Endothelial cell of umbilical vein (primary cell): ENCODE measurements around the gene SMIM41. TPM values are rescaled to one million over a fixed set of nuclear protein-coding genes. Genes with fewer than 3 reads are reported as not detected.

Experiments used
- BruUV-seq: library from RNA; stranded (reverse); fragments of 400-500 nt; replicated peaks from 2 replicates; lab custom pipeline; 2021; lab: Mats Ljungman, UMichigan
- CTCF ChIA-PET: fragments of 300-600, 350-600 bp; sonication (Branson Sonifier 250); formaldehyde crosslinking; loops from one replicate; lab custom pipeline; 2021; ENCODE audit warnings: antibody characterized with exemption, inconsistent platforms; lab: Charles Lee
- POLR2A ChIA-PET: fragments of 300-600, 350-600 bp; sonication (Branson Sonifier 250); formaldehyde crosslinking; loops from one replicate; lab custom pipeline; 2021; ENCODE audit warnings: antibody characterized with exemption, inconsistent platforms; lab: Charles Lee
- DNase-seq: peaks from one replicate; pipeline ENCODE4 v3.0.0-alpha.2; 2011; ENCODE audit warnings: low read depth, low spot score
- FAIRE-seq: peaks from 2 replicates; lab custom pipeline; 2011; peaks lifted over from hg19 to GRCh38; lab: Jason Lieb, UNC
- H2AFZ ChIP-seq: 2 replicates; pipeline ENCODE4 v1.6.0; 2012; ENCODE audit warnings: low read depth, low read length, control low read depth, inconsistent platforms
- H3K27ac ChIP-seq: 2 replicates; pipeline ENCODE4 v1.5.1; 2011; ENCODE audit warnings: low read depth, mild to moderate bottlenecking, control low read depth, low read length, moderate library complexity; ENCODE audit not compliant: insufficient read depth
- H3K27me3 ChIP-seq, 2 experiments: 2 replicates each; pipeline versions ENCODE4 v1.6.0 to v1.6.1; 2011; ENCODE audit warnings: low read length in 2 of 2, mixed read lengths in 1 of 2; ENCODE audit not compliant: control insufficient read depth in 2 of 2, insufficient read depth in 2 of 2
- H3K36me3 ChIP-seq, 2 experiments: 2 replicates in 1 of 2; 3 replicates in 1 of 2; pipeline ENCODE4 v1.5.1; 2011; ENCODE audit warnings: low read length in 2 of 2, mild to moderate bottlenecking in 1 of 2, moderate library complexity in 1 of 2; ENCODE audit not compliant: control insufficient read depth in 2 of 2, insufficient read depth in 2 of 2; ENCODE audit errors: extremely low read depth in 1 of 2
- H3K4me1 ChIP-seq: 3 replicates; pipeline ENCODE4 v1.5.1; 2011; ENCODE audit warnings: mild to moderate bottlenecking, low read length; ENCODE audit not compliant: control insufficient read depth, insufficient read depth; ENCODE audit errors: extremely low read depth
- H3K4me2 ChIP-seq: 2 replicates; pipeline ENCODE4 v1.6.1; 2011; ENCODE audit warnings: low read length, control low read depth, mixed read lengths; ENCODE audit not compliant: insufficient read depth
- H3K4me3 ChIP-seq, 3 experiments: fragments of 200-600 bp in 1 of 3; sonication (generic), shearing (Covaris generic) in 1 of 3; replicated peaks in 1 of 3; 2 replicates each; pipeline ENCODE4 v1.5.1; 2011 to 2016; ENCODE audit warnings: control low read depth in 3 of 3, low read length in 3 of 3, mild to moderate bottlenecking in 2 of 3, inconsistent platforms in 1 of 3, low read depth in 1 of 3, moderate library complexity in 1 of 3; ENCODE audit not compliant: insufficient read depth in 1 of 3
- H3K79me2 ChIP-seq: 2 replicates; pipeline ENCODE4 v1.6.0; 2012; ENCODE audit warnings: low read length, inconsistent platforms; ENCODE audit not compliant: control insufficient read depth, insufficient read depth
- H3K9ac ChIP-seq: replicated peaks from 2 replicates; pipeline ENCODE3; 2011; ENCODE audit warnings: low read length, control low read depth; ENCODE audit not compliant: insufficient read depth; ENCODE audit errors: extremely low read depth
- H3K9me1 ChIP-seq: replicated peaks from 3 replicates; pipeline ENCODE4 v1.6.0; 2011; ENCODE audit warnings: mild to moderate bottlenecking, low read length; ENCODE audit not compliant: control insufficient read depth, insufficient read depth; ENCODE audit errors: extremely low read depth
- H3K9me3 ChIP-seq: replicated peaks from 2 replicates; pipeline ENCODE4 v1.5.1; 2012; ENCODE audit warnings: low read length, inconsistent platforms; ENCODE audit not compliant: control insufficient read depth, insufficient read depth
- H4K20me1 ChIP-seq: replicated peaks from 2 replicates; pipeline ENCODE3; 2011; ENCODE audit warnings: mild to moderate bottlenecking, low read length; ENCODE audit not compliant: control insufficient read depth, insufficient read depth; ENCODE audit errors: extremely low read depth
- EZH2 ChIP-seq: IDR thresholded peaks from 2 replicates; pipeline ENCODE4 v1.6.1; 2012; ENCODE audit warnings: borderline replicate concordance, low read depth, mild to moderate bottlenecking, moderate library complexity, low read length, inconsistent platforms; ENCODE audit not compliant: severe bottlenecking
- FOS ChIP-seq: IDR thresholded peaks from 2 replicates; pipeline ENCODE4 v1.6.1; 2011; ENCODE audit warnings: mild to moderate bottlenecking, low read length, moderate library complexity, borderline replicate concordance; ENCODE audit not compliant: insufficient read depth
- GATA2 ChIP-seq: IDR thresholded peaks from 2 replicates; pipeline ENCODE4 v1.7.0; 2011; ENCODE audit warnings: low read depth, mild to moderate bottlenecking, moderate library complexity, mixed read lengths, low read length; ENCODE audit not compliant: insufficient read length, insufficient read depth
- JUN ChIP-seq: IDR thresholded peaks from 2 replicates; pipeline ENCODE4 v1.6.1; 2011; ENCODE audit warnings: borderline replicate concordance, low read depth; ENCODE audit not compliant: insufficient read length, insufficient read depth
- MYC ChIP-seq: IDR thresholded peaks from one replicate; pipeline ENCODE4 v1.6.1; 2011; ENCODE audit warnings: mild to moderate bottlenecking, low read depth, low read length
- POLR2A ChIP-seq: IDR thresholded peaks from 2 replicates; pipeline ENCODE4 v1.6.1; 2012; ENCODE audit warnings: low read depth, mild to moderate bottlenecking, control low read depth, low read length
- POLR2AphosphoS5 ChIP-seq: IDR thresholded peaks from 2 replicates; pipeline ENCODE4 v1.6.1; 2012; ENCODE audit warnings: low read depth, mild to moderate bottlenecking, control low read depth, low read length, moderate library complexity; ENCODE audit not compliant: insufficient read depth
- dilution Hi-C: fragments of 300-500 bp; cut with MboI; formaldehyde crosslinking; loops from one replicate; pipeline ENCODE4 v1.15.0; 2019; ENCODE audit warnings: low sequenced_read_pairs; ENCODE audit not compliant: extremely low pct_ligation_motif_present
- intact Hi-C: fragments of 100-400 bp; cut with micrococcal nuclease; formaldehyde crosslinking; loops from one replicate; pipeline ENCODE4 v1.10.0; 2022
- polyA plus RNA-seq, 4 experiments: library from polyadenylated mRNA; depleted of rRNA in 3 of 4; stranded (reverse) in 3 of 4; unstranded in 1 of 4; fragments of >200 nt; gene quantifications; 2 replicates each; pipeline versions ENCODE4 v1.2.1 to v1.2.3, GENCODE V29; 2011 to 2012; ENCODE audit warnings: missing spikeins in 1 of 4
- total RNA-seq: library from RNA; stranded (reverse); gene quantifications from 2 replicates; pipeline ENCODE4 v1.2.3, GENCODE V29; 2021
- TF ChIP-seq, protein P1 (sequence below), 2 donors: IDR thresholded peaks; 1 replicate in 1 of 2; 2 replicates in 1 of 2; pipeline ENCODE4 v1.5.1; 2011; ENCODE audit warnings: low read length in 2 of 2, mild to moderate bottlenecking in 2 of 2, moderate library complexity in 2 of 2, control low read depth in 1 of 2, inconsistent platforms in 1 of 2, low read depth in 1 of 2; ENCODE audit not compliant: insufficient read depth in 1 of 2; ENCODE audit errors: extremely low read depth in 1 of 2
- TF ChIP-seq, protein P2 (sequence below): IDR thresholded peaks from 2 replicates; pipeline ENCODE4 v1.6.1; 2011; ENCODE audit not compliant: insufficient read depth, insufficient read length

The SMIM41 gene
- total and polyA plus RNA-seq, 2 donors (not counting 3 experiments of a cell fraction or from before 2014, with no cell fraction given) = not detected

DNA sequence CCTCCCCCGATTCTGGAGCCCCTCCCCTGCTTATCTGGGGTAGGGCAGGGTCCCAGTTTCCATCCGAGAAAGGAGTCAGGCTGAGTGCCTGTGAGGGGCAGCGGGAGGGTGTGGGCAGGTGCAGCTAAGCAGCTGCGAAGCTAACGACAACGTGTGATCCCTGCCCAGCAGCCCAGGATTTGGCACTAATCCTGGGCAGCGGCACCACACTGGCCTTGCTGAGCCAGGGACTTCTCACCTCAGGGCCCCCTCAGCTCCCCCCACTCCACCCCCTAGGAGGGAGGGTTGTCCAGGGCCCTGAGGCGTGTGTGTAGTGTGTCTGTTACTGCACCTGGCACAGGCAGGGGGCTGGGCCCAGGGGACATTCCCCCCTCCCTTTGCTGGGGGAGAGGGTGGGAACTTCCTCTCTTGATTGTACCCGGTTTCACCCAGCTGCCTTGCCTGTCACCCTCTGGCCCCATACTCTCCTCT, 1.8 kb downstream of the SMIM41 start:
- CTCF ChIA-PET = interaction anchor here (0.8 to 12.8 kb wide), 6 partner anchors 9 to 55 kb away, joined by 4 to 452 read pairs (median 22); partner anchors contain the start of gene ATG101
- no peak overlapping the region for H3K4me2 ChIP-seq
- no peaks in the 10 kb centered on the region for H3K9me1 ChIP-seq
- no peak overlapping the region for H3K4me3 ChIP-seq
- POLR2A ChIA-PET = interaction anchor here (1.2 to 1.9 kb wide), 2 partner anchors 56 to 75 kb away, joined by 3 to 7 read pairs; partner anchors contain the start of gene TAMALIN
- dilution Hi-C loops (no loop called here), intact Hi-C loops (no loop called here)
- H3K9me3 ChIP-seq = no peaks in the 10 kb centered on the region
- TF ChIP-seq, protein P1, sequence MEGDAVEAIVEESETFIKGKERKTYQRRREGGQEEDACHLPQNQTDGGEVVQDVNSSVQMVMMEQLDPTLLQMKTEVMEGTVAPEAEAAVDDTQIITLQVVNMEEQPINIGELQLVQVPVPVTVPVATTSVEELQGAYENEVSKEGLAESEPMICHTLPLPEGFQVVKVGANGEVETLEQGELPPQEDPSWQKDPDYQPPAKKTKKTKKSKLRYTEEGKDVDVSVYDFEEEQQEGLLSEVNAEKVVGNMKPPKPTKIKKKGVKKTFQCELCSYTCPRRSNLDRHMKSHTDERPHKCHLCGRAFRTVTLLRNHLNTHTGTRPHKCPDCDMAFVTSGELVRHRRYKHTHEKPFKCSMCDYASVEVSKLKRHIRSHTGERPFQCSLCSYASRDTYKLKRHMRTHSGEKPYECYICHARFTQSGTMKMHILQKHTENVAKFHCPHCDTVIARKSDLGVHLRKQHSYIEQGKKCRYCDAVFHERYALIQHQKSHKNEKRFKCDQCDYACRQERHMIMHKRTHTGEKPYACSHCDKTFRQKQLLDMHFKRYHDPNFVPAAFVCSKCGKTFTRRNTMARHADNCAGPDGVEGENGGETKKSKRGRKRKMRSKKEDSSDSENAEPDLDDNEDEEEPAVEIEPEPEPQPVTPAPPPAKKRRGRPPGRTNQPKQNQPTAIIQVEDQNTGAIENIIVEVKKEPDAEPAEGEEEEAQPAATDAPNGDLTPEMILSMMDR (IDR thresholded peaks at IDR 0.05; ENCODE audit: extremely low read depth in 1 of 2, insufficient read depth in 1 of 2, low read depth in 1 of 2, low read length in 2 of 2) = no peak
- TF ChIP-seq GATA2 = no peak
- TF ChIP-seq, protein P2, sequence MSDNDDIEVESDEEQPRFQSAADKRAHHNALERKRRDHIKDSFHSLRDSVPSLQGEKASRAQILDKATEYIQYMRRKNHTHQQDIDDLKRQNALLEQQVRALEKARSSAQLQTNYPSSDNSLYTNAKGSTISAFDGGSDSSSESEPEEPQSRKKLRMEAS = no peak
- no peak for TF ChIP-seq EZH2
- TF ChIP-seq MYC = no peak
- no peak for TF ChIP-seq FOS
- TF ChIP-seq POLR2AphosphoS5 = no peak
- TF ChIP-seq POLR2A = no peak
- TF ChIP-seq JUN = no peak
- H4K20me1 ChIP-seq = no peaks in the 10 kb centered on the region
- DNase-seq (no peak), FAIRE-seq (no peak)
- peaks cover 7 to 17% of the 10 kb centered on the region in 2 experiments for H3K36me3 ChIP-seq
- H3K79me2 ChIP-seq = no peaks in the 10 kb centered on the region
- no peak overlapping the region for H3K27ac ChIP-seq
- no TSS peak for BruUV-seq
- no peak overlapping the region for H3K9ac ChIP-seq
- no peak overlapping the region for H2AFZ ChIP-seq
- H3K4me1 ChIP-seq = peaks cover 5% of the 10 kb centered on the region
- H3K27me3 ChIP-seq = no peaks in the 10 kb centered on the region
